OCI-LY1 (cell line): ENCODE data around the gene CORIN.

ENCODE experiments used
- H2AFZ ChIP-seq: fragments of 200-600 bp; sonication (generic), shearing (Covaris generic); 2 replicates; pipeline ENCODE4 v1.6.0; 2014; ENCODE audit warnings: antibody characterized with exemption, mild to moderate bottlenecking, low read length
- H3F3A ChIP-seq: fragments of 200-600 bp; sonication (generic), shearing (Covaris generic); 2 replicates; pipeline ENCODE4 v1.6.0; 2014; ENCODE audit warnings: mild to moderate bottlenecking, antibody characterized with exemption, low read length, moderate library complexity; ENCODE audit not compliant: insufficient read depth
- H3K27ac ChIP-seq: fragments of 200-600 bp; sonication (generic); 2 replicates; pipeline ENCODE4 v1.5.1; 2014; ENCODE audit warnings: low read length, mixed run types, mild to moderate bottlenecking, low read depth; ENCODE audit not compliant: poor library complexity, severe bottlenecking
- H3K27me3 ChIP-seq: fragments of 200-600 bp; sonication (generic); 2 replicates; pipeline ENCODE4 v1.6.0; 2014; ENCODE audit warnings: antibody characterized with exemption, mild to moderate bottlenecking, low read length, moderate library complexity; ENCODE audit not compliant: insufficient read depth
- H3K36me3 ChIP-seq: fragments of 200-600 bp; sonication (generic); 2 replicates; pipeline ENCODE4 v1.6.1; 2014; ENCODE audit warnings: mild to moderate bottlenecking, antibody characterized with exemption, low read length, moderate library complexity, mixed read lengths; ENCODE audit not compliant: insufficient read depth
- H3K4me1 ChIP-seq: fragments of 200-600 bp; sonication (generic); 2 replicates; pipeline ENCODE4 v1.5.1; 2014; ENCODE audit warnings: mild to moderate bottlenecking, low read length, moderate library complexity; ENCODE audit not compliant: insufficient read depth, severe bottlenecking
- H3K4me2 ChIP-seq: fragments of 200-600 bp; sonication (generic), shearing (Covaris generic); 2 replicates; pipeline ENCODE4 v1.6.1; 2014; ENCODE audit warnings: low read length
- H3K4me3 ChIP-seq: fragments of 200-600 bp; sonication (generic); 2 replicates; pipeline ENCODE4 v1.5.1; 2014; ENCODE audit warnings: low read length, low read depth, mild to moderate bottlenecking, mixed read lengths; ENCODE audit not compliant: poor library complexity, severe bottlenecking
- H3K79me2 ChIP-seq: fragments of 200-600 bp; shearing (Covaris generic); 2 replicates; pipeline ENCODE4 v1.6.1; 2016; ENCODE audit warnings: mixed run types, low read length, mixed read lengths; ENCODE audit not compliant: insufficient read depth
- H3K9ac ChIP-seq: fragments of 200-600 bp; sonication (generic), shearing (Covaris generic); 2 replicates; pipeline ENCODE4 v1.6.1; 2014; ENCODE audit warnings: mild to moderate bottlenecking, low read length, mixed read lengths
- H3K9me2 ChIP-seq: fragments of 200-600 bp; sonication (generic), shearing (Covaris generic); 2 replicates; pipeline ENCODE4 v1.6.1; 2014; ENCODE audit warnings: low read depth, mild to moderate bottlenecking, low read length, mixed read lengths
- H3K9me3 ChIP-seq: fragments of 200-600 bp; shearing (Covaris generic); 2 replicates; pipeline ENCODE4 v1.6.1; 2014; ENCODE audit warnings: low read length, mixed read lengths
- H4K20me1 ChIP-seq: fragments of 200-600 bp; sonication (generic), shearing (Covaris generic); 2 replicates; pipeline ENCODE4 v1.6.0; 2016; ENCODE audit warnings: mild to moderate bottlenecking, low read length; ENCODE audit not compliant: insufficient read depth
- CTCF ChIP-seq: fragments of 200-600 bp; sonication (generic), shearing (Covaris generic); IDR thresholded peaks from 2 replicates; pipeline ENCODE4 v1.5.1; 2017; ENCODE audit warnings: mild to moderate bottlenecking, antibody characterized with exemption, low read length, moderate library complexity, mixed read lengths
- EZH2 ChIP-seq: fragments of 200-600 bp; sonication (generic), shearing (Covaris generic); IDR thresholded peaks from 2 replicates; pipeline ENCODE4 v1.8.0; 2017; ENCODE audit warnings: borderline replicate concordance, mixed run types, mild to moderate bottlenecking, antibody characterized with exemption, low read length, moderate library complexity, mixed read lengths

CORIN gene

GRCh38 chr4:47719576-47719975 is 118.3 kb downstream of the CORIN start:
- TF ChIP-seq CTCF, result no peak
- TF ChIP-seq EZH2, result no peak
- H3K4me1 ChIP-seq, result no peaks in the 10 kb centered on the region
- H4K20me1 ChIP-seq, result no peaks in the 10 kb centered on the region
- no peaks in the 10 kb centered on the region for H3K27me3 ChIP-seq
- no peak overlapping the region for H3K27ac ChIP-seq
- no peaks in the 10 kb centered on the region for H3K79me2 ChIP-seq
- H3K36me3 ChIP-seq, result no peaks in the 10 kb centered on the region
- no peak overlapping the region for H3K9ac ChIP-seq
- no peaks in the 10 kb centered on the region for H3K9me3 ChIP-seq
- no peaks in the 10 kb centered on the region for H3K9me2 ChIP-seq
- no peak overlapping the region for H2AFZ ChIP-seq
- H3K4me2 ChIP-seq, result no peak overlapping the region
- H3K4me3 ChIP-seq, result no peak overlapping the region
- H3F3A ChIP-seq, result no peaks in the 10 kb centered on the region

GRCh38 chr4:47718696-47719095 is 119.2 kb downstream of the CORIN start:
- no peaks in the 10 kb centered on the region for H3K9me3 ChIP-seq

GRCh38 chr4:47717188-47717587 is 120.7 kb downstream of the CORIN start:
- H4K20me1 ChIP-seq, result no peaks in the 10 kb centered on the region
- H2AFZ ChIP-seq, result no peak overlapping the region
- no peaks in the 10 kb centered on the region for H3F3A ChIP-seq
- no peaks in the 10 kb centered on the region for H3K27me3 ChIP-seq
- no peaks in the 10 kb centered on the region for H3K79me2 ChIP-seq
- no peak overlapping the region for H3K27ac ChIP-seq
- H3K9me2 ChIP-seq, result no peaks in the 10 kb centered on the region
- no peaks in the 10 kb centered on the region for H3K4me1 ChIP-seq
- H3K9me3 ChIP-seq, result no peaks in the 10 kb centered on the region
- no peak overlapping the region for H3K4me3 ChIP-seq
- no peak overlapping the region for H3K9ac ChIP-seq
- H3K4me2 ChIP-seq, result no peak overlapping the region
- TF ChIP-seq EZH2, result no peak
- TF ChIP-seq CTCF, result no peak
- no peaks in the 10 kb centered on the region for H3K36me3 ChIP-seq

More at GRCh38 chr4:47718696-47719095, 119.2 kb downstream of the CORIN start:
- no peaks in the 10 kb centered on the region for H4K20me1 ChIP-seq
- no peak overlapping the region for H3K4me2 ChIP-seq
- H3K27me3 ChIP-seq, result no peaks in the 10 kb centered on the region
- H2AFZ ChIP-seq, result no peak overlapping the region
- no peaks in the 10 kb centered on the region for H3F3A ChIP-seq
- no peak overlapping the region for H3K9ac ChIP-seq
- TF ChIP-seq CTCF (no peak), EZH2 (no peak)
- H3K27ac ChIP-seq, result no peak overlapping the region
- H3K9me2 ChIP-seq, result no peaks in the 10 kb centered on the region
- H3K4me1 ChIP-seq, result no peaks in the 10 kb centered on the region
- H3K79me2 ChIP-seq, result no peaks in the 10 kb centered on the region
- H3K4me3 ChIP-seq, result no peak overlapping the region
- H3K36me3 ChIP-seq, result no peaks in the 10 kb centered on the region
